ENCODE results near the gene SDHA. TPM values are rescaled to one million over a fixed set of nuclear protein-coding genes. Genes with fewer than 3 reads are reported as not detected.

The SDHA gene
- total and polyA plus RNA-seq, 2 of the 13 experiments (the other 11 are each of a cell fraction or from before 2014, with no cell fraction given): 185 to 240 TPM

DNA sequence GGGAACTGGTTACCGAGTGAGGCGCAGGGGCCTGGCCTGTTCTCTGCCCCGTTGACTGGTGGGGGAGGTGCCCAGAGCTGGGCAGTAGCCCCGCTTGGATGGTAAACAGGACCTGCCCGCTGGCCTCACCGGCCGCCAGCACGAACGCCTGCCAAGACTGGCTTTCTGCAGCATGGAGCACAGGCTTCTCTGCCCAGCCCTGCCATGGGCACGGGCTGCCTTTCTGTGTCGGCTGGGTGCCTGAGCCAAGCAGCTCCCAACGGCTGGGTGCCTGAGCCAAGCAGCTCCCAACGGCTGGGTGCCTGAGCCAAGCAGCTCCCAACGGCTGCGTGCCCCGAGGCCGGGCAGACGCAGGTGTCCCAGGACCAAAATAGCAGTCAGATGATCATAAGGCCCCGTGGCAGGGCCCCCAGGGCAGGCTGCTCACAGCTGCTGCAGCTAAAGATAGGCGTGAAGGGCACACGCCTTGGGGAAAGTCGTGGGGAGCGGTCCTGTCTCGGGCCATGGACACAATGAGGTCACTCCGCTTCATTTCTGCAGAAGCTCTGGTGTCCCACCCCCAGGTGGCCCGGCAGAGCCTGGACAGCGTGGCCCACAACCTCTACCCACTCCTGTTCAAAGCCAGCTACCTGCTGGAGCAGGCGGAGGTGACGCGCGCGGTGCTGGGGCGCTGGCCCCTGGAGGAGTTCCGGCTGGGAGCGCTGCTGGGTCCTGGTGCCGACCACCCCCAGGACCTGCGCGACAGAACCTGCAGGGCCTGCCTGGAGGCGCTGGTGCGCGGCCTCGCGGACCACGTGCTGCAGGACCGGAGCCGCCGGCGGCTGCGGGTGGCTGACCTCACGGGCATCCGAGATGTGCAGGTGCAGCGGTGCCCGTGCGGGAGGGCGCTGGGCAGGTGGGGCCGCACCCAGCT lies 26.8 kb upstream of the SDHA start, which contains the start of gene LRRC14B (continued):
- TF ChIP-seq IKZF4 (CRISPR knock-in tag; IDR thresholded peaks at IDR 0.05; ENCODE audit: borderline replicate concordance, low read depth, not compliant biosample characterization): no peak
- no peak for TF ChIP-seq SSRP1 (CRISPR knock-in tag; IDR thresholded peaks at IDR 0.05)
- TF ChIP-seq NBN (conservative IDR thresholded peaks at IDR 0.05): no peak
- TF ChIP-seq ZBTB8A (CRISPR knock-in tag; IDR thresholded peaks at IDR 0.05; ENCODE audit: borderline replicate concordance, low read depth): no peak
- TF ChIP-seq, protein P1, sequence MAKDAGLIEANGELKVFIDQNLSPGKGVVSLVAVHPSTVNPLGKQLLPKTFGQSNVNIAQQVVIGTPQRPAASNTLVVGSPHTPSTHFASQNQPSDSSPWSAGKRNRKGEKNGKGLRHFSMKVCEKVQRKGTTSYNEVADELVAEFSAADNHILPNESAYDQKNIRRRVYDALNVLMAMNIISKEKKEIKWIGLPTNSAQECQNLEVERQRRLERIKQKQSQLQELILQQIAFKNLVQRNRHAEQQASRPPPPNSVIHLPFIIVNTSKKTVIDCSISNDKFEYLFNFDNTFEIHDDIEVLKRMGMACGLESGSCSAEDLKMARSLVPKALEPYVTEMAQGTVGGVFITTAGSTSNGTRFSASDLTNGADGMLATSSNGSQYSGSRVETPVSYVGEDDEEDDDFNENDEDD (CRISPR knock-in tag; IDR thresholded peaks at IDR 0.05; ENCODE audit: borderline replicate concordance): no peak
- no peak for TF ChIP-seq ZNF83 (CRISPR knock-in tag; IDR thresholded peaks at IDR 0.05; ENCODE audit: borderline replicate concordance)

DNA sequence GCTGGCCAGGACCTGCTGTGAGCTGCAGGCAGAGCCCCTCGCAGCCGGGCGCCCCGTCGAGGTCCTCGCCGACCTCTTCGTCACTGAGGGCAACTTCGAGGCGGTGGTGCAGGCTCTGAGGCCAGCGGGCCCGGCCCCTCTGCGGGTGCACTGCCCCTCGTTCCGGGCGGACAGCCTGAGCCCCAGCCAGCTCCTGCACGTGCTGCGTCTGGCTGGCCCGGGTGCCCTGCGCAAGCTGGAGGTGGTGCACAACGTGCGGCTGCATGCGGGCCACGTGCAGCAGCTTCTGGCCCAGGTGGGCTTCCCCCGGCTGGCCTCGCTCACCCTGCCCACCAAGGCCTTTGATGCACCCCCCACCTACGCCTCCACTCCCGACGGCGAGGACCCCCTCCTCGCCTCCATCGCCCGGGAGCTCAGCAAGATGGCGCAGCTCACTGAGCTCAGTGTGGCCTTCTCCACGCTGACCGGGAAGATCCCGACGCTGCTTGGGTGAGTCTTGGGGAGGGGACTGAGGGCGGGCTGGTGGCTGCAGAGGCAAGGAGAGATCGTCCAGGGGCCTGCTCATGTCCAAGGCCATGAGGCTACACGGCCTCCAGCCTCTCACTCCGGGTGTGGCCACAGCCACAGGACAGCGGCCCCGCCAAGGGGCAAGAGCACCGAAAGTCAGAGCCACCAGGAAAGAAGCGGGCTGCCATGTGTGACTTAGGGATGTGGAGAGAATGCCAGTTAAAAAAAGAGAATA lies 26.0 kb upstream of the SDHA start:
- H3K27me3 ChIP-seq (ENCODE audit: control insufficient read depth in 1 of 2, insufficient read depth in 2 of 2, low read length in 2 of 2): 0 out of 5 replicates have a peak, but pooled peaks cover 0 to 4% of the 10 kb centered on the region in 2 experiments
- WGBS (ENCODE audit: low lambda C conversion rate): 84% methylated on average over 16 of the region's 46 CpGs
- H2AFZ ChIP-seq (ENCODE audit: low read length): no peak overlapping the region
- FAIRE-seq: no peak
- H3K27ac ChIP-seq (ENCODE audit: extremely low read length, insufficient read depth, low read length): no peak overlapping the region
- H3K9me3 ChIP-seq (ENCODE audit: low read length): no peaks in the 10 kb centered on the region
- no peak overlapping the region for H3K4me2 ChIP-seq (ENCODE audit: low read depth, low read length)
- no peaks in the 10 kb centered on the region for H4K20me1 ChIP-seq (ENCODE audit: insufficient read depth, low read length)
- H3K36me3 ChIP-seq (replicated peaks in 1 of 2; ENCODE audit: control insufficient read depth in 1 of 2, insufficient read depth in 2 of 2, low read length in 2 of 2): no peaks in the 10 kb centered on the region
- CTCF ChIA-PET (ENCODE audit: low intra/inter-chr PET ratio, low total read pairs): no interaction called here
- POLR2A ChIA-PET: no interaction called here
- no TSS peak for BruUV-seq (replicated peaks)
- no peak overlapping the region for H3K4me3 ChIP-seq (replicated peaks in 1 of 3; ENCODE audit: insufficient read depth in 1 of 3, low read depth in 2 of 3, low read length in 3 of 3)
- ATAC-seq: no peak
- peaks cover 23% of the 10 kb centered on the region for H3K4me1 ChIP-seq (ENCODE audit: insufficient read depth, low read length)
- intact Hi-C loops (cut with micrococcal nuclease; ENCODE audit: unreplicated experiment) (no loop called here), in situ Hi-C loops (cut with HindIII; ENCODE audit: extremely low pct_ligation_motif_present, low pct_unique_long_range_greater_than_20kb) (no loop called here)
- DNase-seq (ENCODE audit: low spot score): no peak
- no peaks in the 10 kb centered on the region for H3K79me2 ChIP-seq (ENCODE audit: insufficient read depth, low read length)
- no peak overlapping the region for H3K9ac ChIP-seq (ENCODE audit: insufficient read depth, low read depth, low read length)
- no peak for TF ChIP-seq STAT6 (CRISPR knock-in tag; IDR thresholded peaks at IDR 0.05; ENCODE audit: borderline replicate concordance)
- TF ChIP-seq ZNF510 (CRISPR knock-in tag; IDR thresholded peaks at IDR 0.05; ENCODE audit: low read depth): no peak
- TF ChIP-seq U2AF1 (optimal IDR thresholded peaks at IDR 0.05; ENCODE audit: low read depth, low read length): no peak
- TF ChIP-seq RXRB (CRISPR knock-in tag; IDR thresholded peaks at IDR 0.05; ENCODE audit: borderline replicate concordance): no peak
- TF ChIP-seq ZNF550 (CRISPR knock-in tag; IDR thresholded peaks at IDR 0.05; ENCODE audit: borderline replicate concordance): no peak
- no peak for TF ChIP-seq ZNF589 (CRISPR knock-in tag; conservative IDR thresholded peaks at IDR 0.05)
- no peak for TF ChIP-seq ZNF460 (CRISPR knock-in tag; IDR thresholded peaks at IDR 0.05; ENCODE audit: borderline replicate concordance)
- TF ChIP-seq ZNF468 (CRISPR knock-in tag; IDR thresholded peaks at IDR 0.05): no peak
- TF ChIP-seq ARHGAP35 (CRISPR knock-in tag; IDR thresholded peaks at IDR 0.05; ENCODE audit: borderline replicate concordance): no peak
- no peak for TF ChIP-seq MAZ (IDR thresholded peaks at IDR 0.05; ENCODE audit: borderline replicate concordance, low read depth, low read length)
- TF ChIP-seq MAZ (CRISPR knock-in tag; IDR thresholded peaks at IDR 0.05; ENCODE audit: low read depth): no peak
